GM10266 (cell line): ENCODE results near the gene PSME4.

Experiments
- DNase-seq: peaks from one replicate; pipeline ENCODE4 v3.0.0; 2012; ENCODE audit errors: extremely low spot score
- TF ChIP-seq, protein P1 (sequence below): IDR thresholded peaks from 2 replicates; pipeline ENCODE4 v1.5.1; 2012; ENCODE audit warnings: mild to moderate bottlenecking, low read depth; ENCODE audit not compliant: control insufficient read depth, insufficient read depth; ENCODE audit errors: missing control alignments

The PSME4 gene, protein sequence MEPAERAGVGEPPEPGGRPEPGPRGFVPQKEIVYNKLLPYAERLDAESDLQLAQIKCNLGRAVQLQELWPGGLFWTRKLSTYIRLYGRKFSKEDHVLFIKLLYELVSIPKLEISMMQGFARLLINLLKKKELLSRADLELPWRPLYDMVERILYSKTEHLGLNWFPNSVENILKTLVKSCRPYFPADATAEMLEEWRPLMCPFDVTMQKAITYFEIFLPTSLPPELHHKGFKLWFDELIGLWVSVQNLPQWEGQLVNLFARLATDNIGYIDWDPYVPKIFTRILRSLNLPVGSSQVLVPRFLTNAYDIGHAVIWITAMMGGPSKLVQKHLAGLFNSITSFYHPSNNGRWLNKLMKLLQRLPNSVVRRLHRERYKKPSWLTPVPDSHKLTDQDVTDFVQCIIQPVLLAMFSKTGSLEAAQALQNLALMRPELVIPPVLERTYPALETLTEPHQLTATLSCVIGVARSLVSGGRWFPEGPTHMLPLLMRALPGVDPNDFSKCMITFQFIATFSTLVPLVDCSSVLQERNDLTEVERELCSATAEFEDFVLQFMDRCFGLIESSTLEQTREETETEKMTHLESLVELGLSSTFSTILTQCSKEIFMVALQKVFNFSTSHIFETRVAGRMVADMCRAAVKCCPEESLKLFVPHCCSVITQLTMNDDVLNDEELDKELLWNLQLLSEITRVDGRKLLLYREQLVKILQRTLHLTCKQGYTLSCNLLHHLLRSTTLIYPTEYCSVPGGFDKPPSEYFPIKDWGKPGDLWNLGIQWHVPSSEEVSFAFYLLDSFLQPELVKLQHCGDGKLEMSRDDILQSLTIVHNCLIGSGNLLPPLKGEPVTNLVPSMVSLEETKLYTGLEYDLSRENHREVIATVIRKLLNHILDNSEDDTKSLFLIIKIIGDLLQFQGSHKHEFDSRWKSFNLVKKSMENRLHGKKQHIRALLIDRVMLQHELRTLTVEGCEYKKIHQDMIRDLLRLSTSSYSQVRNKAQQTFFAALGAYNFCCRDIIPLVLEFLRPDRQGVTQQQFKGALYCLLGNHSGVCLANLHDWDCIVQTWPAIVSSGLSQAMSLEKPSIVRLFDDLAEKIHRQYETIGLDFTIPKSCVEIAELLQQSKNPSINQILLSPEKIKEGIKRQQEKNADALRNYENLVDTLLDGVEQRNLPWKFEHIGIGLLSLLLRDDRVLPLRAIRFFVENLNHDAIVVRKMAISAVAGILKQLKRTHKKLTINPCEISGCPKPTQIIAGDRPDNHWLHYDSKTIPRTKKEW (N-terminal part only)

DNA sequence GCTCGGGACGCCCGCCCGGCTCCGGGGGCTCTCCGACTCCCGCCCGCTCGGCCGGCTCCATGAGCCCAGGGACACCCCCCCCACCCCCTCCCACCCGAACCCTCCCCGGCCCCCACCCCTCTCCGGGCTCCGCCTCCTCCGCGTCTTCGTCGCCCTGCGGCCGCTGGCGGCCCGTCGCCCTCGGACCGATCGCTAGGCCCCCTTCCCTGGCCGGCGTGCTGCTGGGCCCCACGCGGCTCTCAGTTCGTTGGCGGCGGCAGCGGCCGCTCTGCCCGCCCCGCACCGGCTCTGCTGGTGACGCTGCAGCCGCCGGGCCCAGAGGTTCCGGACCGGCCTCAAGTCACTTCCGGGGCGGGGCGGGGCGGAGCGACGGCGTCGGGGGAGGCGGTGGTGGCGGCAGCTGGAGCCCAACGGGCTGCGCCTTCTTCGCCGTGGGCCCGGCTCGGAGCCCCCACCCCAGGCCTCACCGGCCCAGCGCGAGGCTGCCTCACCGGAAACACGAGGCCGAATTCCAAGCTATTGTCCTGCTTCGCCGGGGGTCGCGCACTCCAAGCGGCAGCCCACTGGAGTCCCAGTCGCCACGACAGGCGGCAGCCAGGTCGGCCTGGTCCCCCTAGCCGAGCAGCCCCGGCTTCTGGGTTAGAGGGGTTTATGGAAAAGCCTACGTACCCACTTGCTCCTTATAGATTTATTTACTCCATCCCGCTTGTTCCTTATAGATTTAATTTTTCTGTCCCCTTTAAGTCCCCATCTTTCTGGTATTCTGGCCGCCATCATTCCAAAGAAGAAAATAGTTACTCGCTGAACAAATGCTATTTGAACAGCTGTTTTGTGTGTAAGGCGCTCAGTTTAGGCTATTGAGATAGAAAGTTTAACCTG, at the start of gene PSME4:
Gene PSME4, minus strand, starts transcription at position 270 of the 879 bp plus-strand sequence. Its CDS starts 209 bp downstream, at position 61.
- DNase-seq = peak; percentile 94
- TF ChIP-seq, protein P1, sequence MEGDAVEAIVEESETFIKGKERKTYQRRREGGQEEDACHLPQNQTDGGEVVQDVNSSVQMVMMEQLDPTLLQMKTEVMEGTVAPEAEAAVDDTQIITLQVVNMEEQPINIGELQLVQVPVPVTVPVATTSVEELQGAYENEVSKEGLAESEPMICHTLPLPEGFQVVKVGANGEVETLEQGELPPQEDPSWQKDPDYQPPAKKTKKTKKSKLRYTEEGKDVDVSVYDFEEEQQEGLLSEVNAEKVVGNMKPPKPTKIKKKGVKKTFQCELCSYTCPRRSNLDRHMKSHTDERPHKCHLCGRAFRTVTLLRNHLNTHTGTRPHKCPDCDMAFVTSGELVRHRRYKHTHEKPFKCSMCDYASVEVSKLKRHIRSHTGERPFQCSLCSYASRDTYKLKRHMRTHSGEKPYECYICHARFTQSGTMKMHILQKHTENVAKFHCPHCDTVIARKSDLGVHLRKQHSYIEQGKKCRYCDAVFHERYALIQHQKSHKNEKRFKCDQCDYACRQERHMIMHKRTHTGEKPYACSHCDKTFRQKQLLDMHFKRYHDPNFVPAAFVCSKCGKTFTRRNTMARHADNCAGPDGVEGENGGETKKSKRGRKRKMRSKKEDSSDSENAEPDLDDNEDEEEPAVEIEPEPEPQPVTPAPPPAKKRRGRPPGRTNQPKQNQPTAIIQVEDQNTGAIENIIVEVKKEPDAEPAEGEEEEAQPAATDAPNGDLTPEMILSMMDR = no peak

DNA sequence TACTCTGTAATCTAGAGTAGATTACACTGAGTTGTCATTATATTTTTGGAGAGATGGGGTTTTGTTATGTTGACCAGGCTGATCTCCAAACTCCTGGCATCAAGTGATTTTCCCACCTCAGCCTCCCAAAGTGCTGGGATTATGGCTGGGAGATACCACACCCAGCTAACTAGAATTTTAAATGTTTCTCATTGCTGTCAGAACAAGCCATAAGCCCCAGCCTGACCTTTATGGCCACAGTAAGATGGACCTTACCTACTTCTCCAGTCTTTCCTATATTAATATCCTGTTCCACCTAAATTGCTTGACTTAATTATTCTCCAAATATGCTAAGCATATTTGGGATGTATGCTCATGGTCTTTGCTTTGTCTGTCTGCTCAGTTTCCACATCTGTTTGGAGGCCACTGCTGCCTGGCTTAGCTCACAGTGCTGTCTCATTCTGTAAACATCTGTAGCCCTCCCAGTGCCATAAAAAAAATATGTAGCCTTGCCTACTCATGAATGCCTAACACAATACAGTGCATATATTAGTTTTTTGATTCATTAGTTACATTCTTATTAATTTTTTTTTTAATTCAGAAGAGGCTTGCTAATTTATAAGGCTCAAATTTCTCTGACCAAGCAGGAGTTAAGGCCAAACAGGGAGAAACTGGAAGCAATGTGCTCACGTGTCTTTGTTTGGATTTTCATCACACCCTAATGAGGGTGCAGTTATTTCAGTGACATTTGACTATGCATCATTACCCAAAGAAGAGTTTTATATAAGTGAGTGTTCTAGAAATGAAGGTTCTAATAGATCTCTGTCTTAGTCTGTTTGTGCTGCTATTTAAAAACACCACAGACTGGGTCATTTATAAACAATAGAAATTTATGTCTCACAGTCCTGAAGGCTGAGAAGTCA, 45.3 kb upstream of the PSME4 start:
- no peak for DNase-seq

DNA sequence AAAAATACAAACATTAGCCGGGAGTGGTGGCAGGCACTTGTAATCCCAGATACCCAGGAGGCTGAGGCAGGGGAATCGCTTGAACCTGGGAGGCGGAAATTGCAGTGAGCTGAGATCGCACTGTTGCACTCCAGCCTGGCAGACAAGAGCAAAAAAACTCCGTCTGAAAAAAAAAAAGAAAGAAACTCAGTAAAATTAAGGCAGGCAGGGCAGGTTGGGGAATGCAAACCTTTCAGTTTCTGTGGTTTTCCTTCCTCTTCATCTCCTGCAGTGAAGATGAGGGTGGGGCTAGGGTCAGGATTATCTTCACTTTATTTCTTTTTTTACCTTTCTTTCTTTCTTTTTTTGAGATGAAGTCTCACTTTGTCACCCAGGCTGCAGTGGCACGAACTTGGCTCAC, 43.2 kb upstream of the PSME4 start:
- DNase-seq = no peak
- TF ChIP-seq, protein P1 = no peak

More for the DNA sequence above, 45.3 kb upstream of the PSME4 start:
- TF ChIP-seq, protein P1 = no peak

DNA sequence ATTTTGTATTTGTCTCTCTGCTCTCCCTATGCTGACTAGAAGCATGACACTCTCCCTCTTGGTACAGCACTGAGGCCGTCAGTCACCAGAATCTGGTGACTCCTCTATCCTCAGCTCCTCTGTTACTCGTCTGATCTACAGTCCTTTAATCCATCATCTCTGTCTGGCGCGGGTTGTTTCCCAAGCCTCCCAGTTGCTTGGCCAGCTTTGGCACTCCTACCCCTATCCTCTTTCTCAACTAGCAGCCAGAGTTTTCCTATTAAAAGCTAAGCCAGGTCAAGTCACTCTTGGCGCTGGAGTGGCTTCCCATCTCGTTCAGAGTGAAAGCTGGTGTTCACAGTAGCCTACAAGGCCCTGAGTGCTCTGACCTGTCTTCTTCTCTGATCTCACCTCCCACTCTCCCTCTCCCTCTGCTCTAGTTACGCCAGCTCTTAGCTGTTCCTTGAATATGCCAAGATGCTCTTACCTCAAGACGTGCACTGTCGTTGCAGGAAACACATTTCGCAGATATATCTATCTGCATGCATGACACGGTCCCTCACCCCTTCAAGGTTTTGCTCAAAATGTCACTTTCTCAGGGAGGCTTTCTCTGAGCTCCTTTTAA, 41.8 kb upstream of the PSME4 start:
- TF ChIP-seq, protein P1 = no peak
- no peak for DNase-seq

DNA sequence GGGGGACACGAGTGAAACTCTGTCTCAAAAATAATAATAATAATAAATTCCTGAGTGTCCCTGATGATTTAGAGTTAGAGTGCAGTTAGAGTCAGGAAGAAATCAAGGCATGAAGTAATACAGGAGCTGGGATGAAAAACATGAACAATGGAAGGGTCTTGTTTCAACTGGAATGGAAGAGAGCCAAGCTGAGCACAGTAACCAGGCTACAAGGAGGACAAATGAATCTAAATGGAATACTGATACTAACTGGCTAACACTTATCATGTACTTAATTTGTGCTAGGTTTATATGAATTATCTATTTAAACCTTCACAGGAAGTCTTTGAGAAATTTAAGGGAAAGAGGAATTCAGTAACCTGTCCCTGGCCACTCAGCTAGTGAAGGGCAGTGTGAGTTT, 38.8 kb upstream of the PSME4 start:
- no peak for DNase-seq
- TF ChIP-seq, protein P1 = no peak

DNA sequence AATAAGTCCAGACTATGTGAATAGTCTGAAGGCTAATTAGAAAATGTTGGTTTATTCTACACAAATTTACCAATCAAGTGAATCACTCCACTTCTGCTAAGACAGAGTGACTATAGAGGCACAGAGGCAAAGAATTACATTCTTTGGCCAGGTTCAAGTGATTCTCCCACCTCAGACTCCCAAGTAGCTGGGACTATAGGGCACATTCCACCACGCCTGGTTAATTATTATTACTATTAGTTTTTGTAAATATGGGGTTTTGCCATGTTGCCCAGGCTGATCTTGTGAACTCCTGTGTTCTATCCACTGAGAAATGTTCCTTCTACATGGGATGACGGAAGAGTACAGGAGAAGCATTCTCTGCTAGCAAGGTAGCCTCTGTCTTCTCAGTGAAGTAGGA, 37.6 kb upstream of the PSME4 start:
- TF ChIP-seq, protein P1 = no peak
- no peak for DNase-seq
